NB4 (cell line): Measurements from ENCODE around the gene GPC3.

Source experiments
- MYC ChIP-seq: IDR thresholded peaks from 2 replicates; pipeline ENCODE4 v1.6.1; 2011; ENCODE audit warnings: low read depth, low read length
- POLR2A ChIP-seq: IDR thresholded peaks from 2 replicates; pipeline ENCODE4 v1.6.1; 2011; ENCODE audit warnings: mild to moderate bottlenecking; ENCODE audit not compliant: insufficient read length; ENCODE audit errors: extremely low read depth
- TF ChIP-seq, protein P1 (sequence below): IDR thresholded peaks from one replicate; pipeline ENCODE4 v1.5.1; 2012; ENCODE audit warnings: low read depth, low read length
- TF ChIP-seq, protein P2 (sequence below): IDR thresholded peaks from 2 replicates; pipeline ENCODE4 v1.6.1; 2011; ENCODE audit warnings: low read depth, low read length

DNA sequence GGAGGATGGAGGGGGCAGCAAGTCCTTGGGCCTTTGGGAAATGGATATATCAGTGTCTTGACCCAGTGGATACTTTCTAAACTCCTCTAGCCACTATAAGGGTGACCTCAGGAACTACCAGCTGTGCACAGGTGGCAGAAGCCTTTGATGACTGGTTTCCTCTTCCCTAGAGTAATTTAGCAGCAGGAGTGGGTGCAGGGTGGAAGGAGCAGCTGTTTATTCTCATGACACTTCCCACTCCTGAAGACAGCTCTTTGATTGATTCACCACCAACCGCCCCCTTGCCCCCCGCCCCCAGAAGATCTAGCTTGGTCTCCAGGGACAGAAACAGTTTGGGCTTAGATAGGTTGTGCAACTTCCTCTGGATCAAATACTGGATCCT is 63.0 kb downstream of the GPC3 start:
- TF ChIP-seq POLR2A, result no peak
- TF ChIP-seq, protein P1, sequence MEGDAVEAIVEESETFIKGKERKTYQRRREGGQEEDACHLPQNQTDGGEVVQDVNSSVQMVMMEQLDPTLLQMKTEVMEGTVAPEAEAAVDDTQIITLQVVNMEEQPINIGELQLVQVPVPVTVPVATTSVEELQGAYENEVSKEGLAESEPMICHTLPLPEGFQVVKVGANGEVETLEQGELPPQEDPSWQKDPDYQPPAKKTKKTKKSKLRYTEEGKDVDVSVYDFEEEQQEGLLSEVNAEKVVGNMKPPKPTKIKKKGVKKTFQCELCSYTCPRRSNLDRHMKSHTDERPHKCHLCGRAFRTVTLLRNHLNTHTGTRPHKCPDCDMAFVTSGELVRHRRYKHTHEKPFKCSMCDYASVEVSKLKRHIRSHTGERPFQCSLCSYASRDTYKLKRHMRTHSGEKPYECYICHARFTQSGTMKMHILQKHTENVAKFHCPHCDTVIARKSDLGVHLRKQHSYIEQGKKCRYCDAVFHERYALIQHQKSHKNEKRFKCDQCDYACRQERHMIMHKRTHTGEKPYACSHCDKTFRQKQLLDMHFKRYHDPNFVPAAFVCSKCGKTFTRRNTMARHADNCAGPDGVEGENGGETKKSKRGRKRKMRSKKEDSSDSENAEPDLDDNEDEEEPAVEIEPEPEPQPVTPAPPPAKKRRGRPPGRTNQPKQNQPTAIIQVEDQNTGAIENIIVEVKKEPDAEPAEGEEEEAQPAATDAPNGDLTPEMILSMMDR, result no peak
- TF ChIP-seq, protein P2, sequence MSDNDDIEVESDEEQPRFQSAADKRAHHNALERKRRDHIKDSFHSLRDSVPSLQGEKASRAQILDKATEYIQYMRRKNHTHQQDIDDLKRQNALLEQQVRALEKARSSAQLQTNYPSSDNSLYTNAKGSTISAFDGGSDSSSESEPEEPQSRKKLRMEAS, result no peak
- TF ChIP-seq MYC, result no peak
